HG03039 (cell line): Measurements from ENCODE around the gene REPIN1.

Source experiments
- ATAC-seq: cut with Tn5 transposase; IDR thresholded peaks from one replicate; pipeline ENCODE4 v1.9.1; 2021; ENCODE audit warnings: mild to moderate bottlenecking, moderate library complexity; ENCODE audit not compliant: unreplicated experiment

REPIN1 gene

GRCh38 chr7:150404805-150405583 is 36.4 kb downstream of the REPIN1 start:
- ATAC-seq: peak; percentile 48

- no peak for ATAC-seq
Observed at GRCh38 chr7:150405584-150406311, 37.1 kb downstream of the REPIN1 start.

- ATAC-seq: no peak
Observed at GRCh38 chr7:150406312-150406566, 37.6 kb downstream of the REPIN1 start.

- peak; percentile 47 for ATAC-seq
Observed at GRCh38 chr7:150406567-150407421, 38.2 kb downstream of the REPIN1 start.

GRCh38 chr7:150407588-150408392 is 39.2 kb downstream of the REPIN1 start:
- no peak for ATAC-seq

- no peak for ATAC-seq
Observed at GRCh38 chr7:150408393-150409299, 40.0 kb downstream of the REPIN1 start.

GRCh38 chr7:150409300-150410030 is 40.8 kb downstream of the REPIN1 start:
- ATAC-seq: no peak

- ATAC-seq: no peak
Observed at GRCh38 chr7:150410131-150410530, 41.5 kb downstream of the REPIN1 start.

- ATAC-seq: no peak
Observed at GRCh38 chr7:150410680-150411346, 42.2 kb downstream of the REPIN1 start.

GRCh38 chr7:150411606-150412005 is 43.0 kb downstream of the REPIN1 start:
- no peak for ATAC-seq

- no peak for ATAC-seq
Observed at GRCh38 chr7:150412016-150412415, 43.4 kb downstream of the REPIN1 start.

GRCh38 chr7:150412518-150413488 is 44.2 kb downstream of the REPIN1 start:
- ATAC-seq: no peak

GRCh38 chr7:150413640-150414081 is 45.0 kb downstream of the REPIN1 start:
- no peak for ATAC-seq

GRCh38 chr7:150415161-150416153 is 46.8 kb downstream of the REPIN1 start:
- no peak for ATAC-seq

GRCh38 chr7:150417239-150417638 is 48.6 kb downstream of the REPIN1 start:
- no peak for ATAC-seq

GRCh38 chr7:150417863-150418262 is 49.2 kb downstream of the REPIN1 start:
- no peak for ATAC-seq
